Measurements from ENCODE around the gene MYBPC1. TPM values are rescaled to one million over a fixed set of nuclear protein-coding genes. Genes with fewer than 3 reads are reported as not detected.
"Not testable (repeated sequence)": the region's sequence is repeated elsewhere in the genome, so short reads cannot be mapped to it uniquely, and the experiment has no call there.

The MYBPC1 gene
- total RNA-seq, 1 donor from 2014 or later: 398 TPM

DNA sequence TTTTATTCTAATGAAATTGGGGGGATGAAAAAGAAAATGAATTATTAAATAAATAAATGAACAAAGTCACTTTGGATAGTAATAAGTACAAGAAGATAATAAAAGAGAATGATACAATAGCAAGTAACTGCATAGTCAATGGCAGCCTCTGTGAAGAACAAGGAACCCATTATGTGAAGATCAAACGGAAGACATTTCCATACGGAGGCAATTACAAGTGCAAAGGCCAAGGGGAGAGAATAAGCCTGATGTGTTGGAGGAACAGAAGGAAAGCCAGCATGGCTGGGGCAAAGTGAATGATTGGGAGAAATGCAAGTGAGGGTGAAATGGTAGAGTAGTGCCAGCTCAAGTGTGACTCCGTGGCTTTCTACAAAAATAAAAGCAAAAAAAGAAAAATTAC, 58.7 kb downstream of the MYBPC1 start:
- DNase-seq: no peak

DNA sequence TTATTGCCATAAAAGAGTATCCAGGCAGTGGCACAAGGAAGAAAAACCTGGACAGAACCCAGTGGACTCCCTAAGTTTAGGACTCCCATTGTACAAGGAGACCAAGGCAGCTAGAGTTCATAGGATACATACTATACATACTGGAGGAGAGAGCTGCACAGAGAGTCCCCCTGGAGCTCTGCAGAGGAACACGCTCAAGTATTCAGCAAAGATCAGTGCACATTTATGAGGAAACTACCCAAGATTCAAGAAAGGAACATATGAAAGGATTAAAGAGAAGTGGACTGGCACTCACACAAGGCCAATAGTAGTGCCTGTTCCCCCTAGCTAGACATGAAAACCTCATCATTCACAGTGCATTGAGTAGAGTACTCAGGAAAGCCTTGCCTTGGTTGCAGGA, 59.7 kb downstream of the MYBPC1 start:
- DNase-seq: no peak

- DNase-seq: no peak
Observed at GRCh38 chr12:101655393-101655792, 60.6 kb downstream of the MYBPC1 start.

GRCh38 chr12:101660662-101661061, 65.9 kb downstream of the MYBPC1 start:
- DNase-seq: not testable (repeated sequence)

DNA sequence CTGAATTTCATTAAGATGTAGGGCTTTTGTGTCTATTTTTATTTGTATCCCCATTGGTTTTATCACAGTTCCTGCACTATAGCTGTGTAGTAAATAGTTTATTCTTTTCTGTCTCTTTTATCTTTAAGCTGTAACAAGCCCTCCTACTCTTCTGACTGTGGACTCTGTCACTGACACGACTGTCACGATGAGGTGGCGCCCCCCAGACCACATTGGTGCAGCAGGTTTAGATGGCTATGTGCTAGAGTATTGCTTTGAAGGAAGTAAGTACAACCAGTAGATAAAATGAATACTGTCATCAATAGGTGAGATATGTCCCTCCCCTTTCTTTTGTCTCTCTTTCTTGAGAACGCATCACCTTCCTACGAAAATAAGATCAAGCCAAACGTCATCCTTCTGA, 68.5 kb downstream of the MYBPC1 start:
- no peak for DNase-seq

DNA sequence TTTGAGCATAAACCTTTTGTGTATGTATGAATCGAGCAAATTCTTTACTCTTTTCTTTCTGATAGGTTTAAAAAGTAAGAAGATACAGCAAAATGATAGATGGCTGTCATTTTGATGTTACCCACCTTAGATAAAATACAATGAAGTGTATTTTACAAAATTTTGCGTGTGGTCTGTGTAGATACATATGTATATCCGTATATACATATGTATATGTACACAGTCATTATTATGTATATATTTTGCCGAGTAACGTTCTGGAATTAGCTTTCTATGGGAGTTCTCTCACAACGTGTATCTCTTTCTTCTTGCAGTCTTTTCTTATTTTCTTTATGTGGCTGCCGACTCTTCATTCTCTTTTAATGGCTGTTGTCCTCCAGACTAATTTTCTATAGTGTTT, 70.2 kb downstream of the MYBPC1 start:
- DNase-seq: no peak

DNA sequence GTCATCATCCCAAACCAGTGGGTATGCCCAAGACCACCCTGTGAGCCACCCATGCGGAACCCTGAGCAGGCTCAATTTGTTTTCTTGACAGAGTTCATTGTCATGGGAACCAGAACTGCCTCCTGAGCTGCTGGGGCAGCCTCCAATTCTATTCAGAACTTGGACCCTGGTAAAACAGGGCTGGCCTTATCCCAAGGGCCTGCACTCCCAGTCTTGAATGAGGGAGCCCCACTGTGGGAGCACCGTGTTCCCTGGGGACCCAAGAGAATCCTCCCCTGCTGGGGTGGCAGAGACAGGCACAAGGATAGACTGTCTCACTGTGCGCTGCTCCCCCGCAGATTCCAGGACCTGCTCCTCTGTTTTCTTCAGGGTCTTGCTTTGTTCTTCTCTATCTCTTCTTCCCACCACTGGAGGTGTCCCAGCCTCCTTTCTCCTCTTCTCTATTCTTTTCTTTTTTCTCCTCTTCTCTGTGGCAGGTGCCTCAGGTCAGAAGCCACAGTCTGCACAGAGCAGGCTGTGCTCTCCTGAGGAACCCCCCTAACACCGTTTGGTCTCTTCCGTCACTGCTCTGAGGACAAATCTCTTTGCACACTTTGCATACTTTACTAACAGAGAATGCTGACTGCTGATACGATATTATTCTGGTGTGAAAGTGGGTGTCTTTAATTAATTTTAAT, 71.4 kb downstream of the MYBPC1 start:
- DNase-seq: no peak

DNA sequence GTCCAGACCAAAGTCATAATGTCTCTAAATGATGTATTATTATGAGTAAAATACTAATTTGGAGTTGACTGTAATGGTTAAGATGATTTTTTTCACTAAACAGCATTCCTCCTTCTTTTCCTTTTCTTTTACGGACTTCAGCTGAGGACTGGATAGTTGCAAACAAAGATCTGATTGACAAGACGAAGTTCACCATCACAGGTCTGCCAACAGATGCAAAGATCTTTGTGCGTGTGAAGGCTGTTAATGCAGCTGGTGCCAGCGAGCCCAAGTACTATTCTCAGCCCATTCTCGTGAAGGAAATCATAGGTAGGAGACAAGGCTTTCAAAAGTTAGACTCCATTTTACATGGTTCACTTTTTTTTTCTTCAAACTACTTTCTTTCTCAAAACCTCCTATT, 72.8 kb downstream of the MYBPC1 start:
- DNase-seq: no peak

DNA sequence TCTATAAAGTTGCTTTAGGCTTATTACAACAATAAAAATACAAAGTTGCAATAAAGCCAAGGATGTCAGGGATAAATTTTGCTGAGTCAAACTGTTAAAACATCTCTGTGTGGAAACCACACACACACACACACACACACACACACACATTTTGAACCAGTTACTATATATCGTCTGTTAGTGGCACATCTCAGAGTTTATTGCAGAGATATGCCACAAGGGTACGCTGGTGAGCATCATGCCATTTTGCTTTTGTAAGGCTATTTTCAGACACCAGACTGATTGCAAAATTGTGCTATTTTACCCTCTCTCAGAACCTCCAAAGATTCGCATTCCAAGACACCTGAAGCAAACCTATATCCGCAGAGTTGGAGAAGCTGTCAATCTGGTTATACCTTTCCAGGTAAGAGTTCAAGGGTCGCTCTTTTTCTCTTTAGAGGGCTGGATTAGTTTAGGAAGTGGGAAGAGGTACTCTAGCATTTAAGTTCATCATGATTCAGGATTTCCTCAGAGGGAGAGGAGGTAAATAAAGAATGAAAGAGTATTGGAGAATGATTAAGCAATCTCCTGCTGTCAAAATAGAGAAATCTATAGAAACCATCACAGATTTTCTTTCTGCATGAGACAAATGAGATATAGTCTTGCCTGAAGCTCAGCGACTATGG, 75.4 kb downstream of the MYBPC1 start:
- DNase-seq: no peak

GRCh38 chr12:101671157-101671791, 76.5 kb downstream of the MYBPC1 start:
- no peak for DNase-seq

- no peak for DNase-seq
Observed at GRCh38 chr12:101671833-101672232, 77.1 kb downstream of the MYBPC1 start.

DNA sequence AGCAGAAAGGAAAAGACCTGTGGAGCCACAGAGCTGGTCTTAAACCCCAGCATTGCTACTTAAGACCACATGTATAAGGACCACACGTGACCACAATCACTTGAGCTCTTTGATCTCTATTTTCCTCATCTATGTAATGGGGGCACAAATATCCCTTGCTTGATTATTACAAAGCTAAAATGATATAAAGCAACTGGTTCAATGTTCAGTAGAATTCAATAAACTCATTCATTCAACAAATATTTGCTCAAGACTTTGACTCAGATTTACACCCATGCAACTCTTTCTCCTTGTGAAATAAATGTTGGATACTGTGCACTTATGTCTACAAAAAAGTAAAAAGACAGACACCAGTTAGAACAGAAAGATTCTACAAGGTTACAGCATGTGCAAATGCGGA, 80.8 kb downstream of the MYBPC1 start:
- no peak for DNase-seq

GRCh38 chr12:101676497-101676896, 81.7 kb downstream of the MYBPC1 start:
- not testable (repeated sequence) for DNase-seq

DNA sequence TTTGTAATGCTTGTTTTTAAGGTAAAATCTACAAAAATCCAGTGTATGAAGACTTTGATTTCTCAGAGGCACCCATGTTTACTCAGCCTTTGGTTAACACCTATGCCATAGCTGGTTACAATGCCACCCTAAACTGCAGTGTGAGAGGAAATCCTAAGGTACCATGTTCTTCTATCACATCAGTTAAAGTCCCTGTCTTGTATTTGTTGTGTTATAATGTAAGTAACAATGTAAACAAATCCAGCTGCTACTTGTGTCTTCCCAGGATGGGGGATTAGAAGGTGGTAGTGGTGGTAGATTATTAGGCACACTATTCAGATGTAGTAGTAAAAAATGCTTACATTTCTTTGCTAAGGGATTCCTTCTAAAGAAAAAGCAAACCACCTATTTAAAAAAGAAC, 83.3 kb downstream of the MYBPC1 start:
- no peak for DNase-seq

GRCh38 chr12:101680240-101680639, 85.5 kb downstream of the MYBPC1 start:
- no peak for DNase-seq

- DNase-seq: no peak
Observed at GRCh38 chr12:101680647-101681046, 85.9 kb downstream of the MYBPC1 start.

- DNase-seq: not testable (repeated sequence)
Observed at GRCh38 chr12:101681627-101682026, 86.9 kb downstream of the MYBPC1 start.

DNA sequence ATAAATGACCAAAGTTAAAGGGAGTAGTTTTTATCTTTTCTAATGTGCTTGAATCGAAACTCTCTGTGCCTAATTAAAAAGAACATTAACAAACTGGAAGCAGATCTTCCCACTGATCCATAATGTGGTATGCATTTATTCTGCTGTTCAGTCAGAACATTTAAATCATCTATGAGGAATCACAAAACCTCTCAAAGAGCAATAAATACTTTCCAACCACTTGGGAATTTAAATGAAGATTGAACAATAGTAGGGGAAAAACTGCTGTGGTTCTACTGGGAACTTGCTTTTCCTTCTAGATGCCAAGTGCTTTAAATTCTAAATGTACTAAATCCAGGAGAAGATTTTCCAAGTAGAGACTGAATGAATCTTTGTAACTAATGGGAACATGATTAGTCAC, 90.3 kb downstream of the MYBPC1 start:
- no peak for DNase-seq

DNA sequence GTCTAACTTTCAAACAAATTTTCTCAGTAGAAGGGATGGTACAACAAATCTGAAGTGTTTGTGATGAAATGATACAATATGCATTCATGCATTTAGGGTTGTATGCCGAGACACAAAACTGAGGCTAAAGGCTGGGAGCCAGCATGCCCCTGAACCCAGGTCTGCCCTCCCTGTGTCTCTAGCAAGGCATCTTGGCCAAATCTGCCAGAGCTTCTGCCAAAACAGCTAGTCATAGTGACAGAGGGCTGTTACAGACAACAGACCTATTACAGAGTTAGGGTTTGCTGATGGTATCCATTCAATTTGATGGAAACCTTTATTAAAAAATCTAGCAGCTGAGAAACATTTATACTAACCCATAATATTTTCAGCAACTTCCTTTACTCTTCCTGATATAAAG, 91.4 kb downstream of the MYBPC1 start:
- no peak for DNase-seq

DNA sequence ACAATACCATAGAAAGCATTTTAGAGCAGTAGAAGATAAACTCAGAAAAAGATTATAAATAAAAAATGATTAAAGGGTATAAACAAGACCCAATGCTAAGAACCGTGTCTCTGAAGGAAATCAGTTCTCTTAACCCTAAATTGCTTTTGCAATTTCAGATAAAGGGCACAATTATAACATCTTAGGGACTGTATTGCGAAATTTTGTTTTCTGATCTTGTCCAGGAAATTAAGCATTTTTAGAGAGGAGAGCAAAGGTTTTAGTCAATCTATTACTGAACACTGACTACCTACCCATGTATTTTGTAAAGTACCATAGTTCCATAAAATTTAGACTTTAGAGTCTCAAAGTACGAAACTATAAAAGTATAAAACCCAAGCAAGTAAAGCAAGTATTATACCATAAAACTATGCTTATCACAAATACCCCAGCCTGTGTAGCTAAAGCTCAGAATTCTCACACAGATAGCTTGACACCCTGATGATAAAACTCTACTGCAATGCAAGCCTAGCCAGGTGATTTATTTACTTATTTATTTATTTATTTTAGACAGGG, 95.8 kb downstream of the MYBPC1 start:
- DNase-seq: no peak

- DNase-seq: no peak
Observed at GRCh38 chr12:101691503-101692096, 96.8 kb downstream of the MYBPC1 start.

- no peak for DNase-seq
Observed at GRCh38 chr12:101694297-101694848, 99.6 kb downstream of the MYBPC1 start.

GRCh38 chr12:101694986-101695385, 100.2 kb downstream of the MYBPC1 start:
- DNase-seq: no peak

All from skin of body (tissue), 2 donors.